A673 (cell line): ENCODE results near the gene PCDHGB5.

Source experiments
- CTCF ChIP-seq: fragments of 300-800, 200-600 bp; sonication (generic); conservative IDR thresholded peaks from 2 replicates; pipeline ENCODE4 v1.5.1; 2017; ENCODE audit warnings: low read depth, mild to moderate bottlenecking, antibody characterized with exemption, low read length, moderate library complexity, mixed read lengths
- EZH2 ChIP-seq: fragments of 200-600 bp; sonication (generic); IDR thresholded peaks from 2 replicates; pipeline ENCODE4 v1.6.1; 2017; ENCODE audit warnings: borderline replicate concordance, low read depth, mild to moderate bottlenecking, mixed read lengths, antibody characterized with exemption, low read length; ENCODE audit not compliant: poor library complexity, severe bottlenecking

- no peak for TF ChIP-seq EZH2
- no peak for TF ChIP-seq CTCF
Measured at GRCh38 chr5:141362719-141363118, 35.0 kb upstream of the PCDHGB5 start.
